ENCODE measurements around the gene GMPS.

- TF ChIP-seq CTCF (IDR thresholded peaks at IDR 0.05) (no peak), POLR2A (IDR thresholded peaks at IDR 0.05) (no peak)
Measured at GRCh38 chr3:155948476-155948875, 78.0 kb downstream of the GMPS start.
